Astrocyte of the spinal cord (primary cell): ENCODE results near the gene UBXN4.
A peak's percentile ranks its signal among the peaks of the same experiment; 100 is the strongest.

Source experiments
- DNase-seq: peaks from one replicate; pipeline ENCODE4 v3.0.0; 2011; ENCODE audit warnings: low read depth, low spot score
- H3K4me3 ChIP-seq: 2 replicates; pipeline ENCODE4 v1.5.1; 2011; ENCODE audit warnings: low read depth, mild to moderate bottlenecking, low read length, moderate library complexity
- in situ Hi-C: cut with HindIII; loops from 2 replicates; pipeline ENCODE4 v1.10.0; 2017; ENCODE audit warnings: low sequenced_read_pairs
- TF ChIP-seq, protein P1 (sequence below): IDR thresholded peaks from 2 replicates; pipeline ENCODE4 v1.5.1; 2012; ENCODE audit warnings: low read depth, mild to moderate bottlenecking, low read length, inconsistent platforms

The UBXN4 gene

DNA sequence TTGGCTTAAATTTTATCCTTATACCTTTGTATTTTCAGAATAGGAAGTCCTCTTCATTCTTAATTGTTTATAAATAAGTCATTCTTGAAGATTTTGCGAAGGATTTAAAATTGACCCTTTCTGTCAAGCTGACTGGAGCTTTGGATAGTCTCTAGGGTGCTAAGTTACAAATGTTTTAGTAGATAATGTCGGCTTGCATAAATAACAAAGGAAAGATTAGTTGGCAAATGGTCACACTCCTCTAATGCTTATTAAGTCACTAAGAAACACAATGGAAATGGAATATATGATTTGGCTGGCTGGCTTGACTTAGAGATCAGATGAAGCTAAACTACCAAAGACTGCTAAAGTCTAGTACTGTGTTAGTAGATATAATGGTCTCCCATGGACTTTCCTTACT lies 40.6 kb downstream of the UBXN4 start:
- DNase-seq, result no peak
- TF ChIP-seq, protein P1, sequence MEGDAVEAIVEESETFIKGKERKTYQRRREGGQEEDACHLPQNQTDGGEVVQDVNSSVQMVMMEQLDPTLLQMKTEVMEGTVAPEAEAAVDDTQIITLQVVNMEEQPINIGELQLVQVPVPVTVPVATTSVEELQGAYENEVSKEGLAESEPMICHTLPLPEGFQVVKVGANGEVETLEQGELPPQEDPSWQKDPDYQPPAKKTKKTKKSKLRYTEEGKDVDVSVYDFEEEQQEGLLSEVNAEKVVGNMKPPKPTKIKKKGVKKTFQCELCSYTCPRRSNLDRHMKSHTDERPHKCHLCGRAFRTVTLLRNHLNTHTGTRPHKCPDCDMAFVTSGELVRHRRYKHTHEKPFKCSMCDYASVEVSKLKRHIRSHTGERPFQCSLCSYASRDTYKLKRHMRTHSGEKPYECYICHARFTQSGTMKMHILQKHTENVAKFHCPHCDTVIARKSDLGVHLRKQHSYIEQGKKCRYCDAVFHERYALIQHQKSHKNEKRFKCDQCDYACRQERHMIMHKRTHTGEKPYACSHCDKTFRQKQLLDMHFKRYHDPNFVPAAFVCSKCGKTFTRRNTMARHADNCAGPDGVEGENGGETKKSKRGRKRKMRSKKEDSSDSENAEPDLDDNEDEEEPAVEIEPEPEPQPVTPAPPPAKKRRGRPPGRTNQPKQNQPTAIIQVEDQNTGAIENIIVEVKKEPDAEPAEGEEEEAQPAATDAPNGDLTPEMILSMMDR, result no peak

DNA sequence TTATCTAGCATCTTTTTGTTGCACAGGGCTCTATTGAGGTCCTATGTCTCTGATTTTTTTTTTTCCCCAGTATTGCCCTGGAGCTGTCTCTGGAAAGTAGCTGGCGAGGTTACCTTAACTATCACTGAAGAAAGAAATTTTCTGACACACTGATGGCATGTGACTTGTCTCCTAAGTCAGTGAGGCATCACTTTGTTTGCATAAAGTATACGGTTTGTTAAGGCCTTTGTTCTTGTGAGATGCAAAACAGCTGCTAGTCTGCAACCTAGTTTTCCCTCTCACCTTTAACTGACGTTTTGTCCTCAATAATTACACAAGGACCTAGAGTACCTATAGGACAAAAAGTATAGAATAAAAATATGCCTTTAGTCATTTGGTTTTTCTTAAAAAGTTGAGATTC lies 41.8 kb downstream of the UBXN4 start:
- no peak overlapping the region for H3K4me3 ChIP-seq
- in situ Hi-C loops, result no loop called here
- TF ChIP-seq, protein P1, result no peak
- DNase-seq, result no peak

More for the DNA sequence above, 40.6 kb downstream of the UBXN4 start:
- no peak overlapping the region for H3K4me3 ChIP-seq
- in situ Hi-C loops, result no loop called here

DNA sequence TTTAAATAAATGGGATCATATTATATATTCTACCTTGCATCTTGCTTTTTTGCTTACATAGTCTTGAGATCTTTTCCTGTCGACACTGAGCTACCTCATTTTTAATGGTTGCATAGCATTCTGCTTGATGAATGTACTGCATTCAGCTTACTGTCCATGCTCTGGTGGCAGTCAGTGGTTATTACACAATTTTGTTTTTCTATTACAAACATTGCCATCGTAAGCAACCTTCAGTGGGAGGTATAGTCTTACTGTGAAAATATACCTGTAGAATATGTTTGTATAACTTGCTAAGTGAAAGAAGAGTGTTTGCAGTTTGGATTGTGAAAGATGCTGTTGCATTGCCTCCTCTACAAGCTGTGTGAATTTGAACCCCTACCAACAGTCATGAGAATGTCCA lies 43.4 kb downstream of the UBXN4 start:
- H3K4me3 ChIP-seq, result no peak overlapping the region
- TF ChIP-seq, protein P1, result peak; percentile 19
- DNase-seq, result no peak
- in situ Hi-C loops, result no loop called here

DNA sequence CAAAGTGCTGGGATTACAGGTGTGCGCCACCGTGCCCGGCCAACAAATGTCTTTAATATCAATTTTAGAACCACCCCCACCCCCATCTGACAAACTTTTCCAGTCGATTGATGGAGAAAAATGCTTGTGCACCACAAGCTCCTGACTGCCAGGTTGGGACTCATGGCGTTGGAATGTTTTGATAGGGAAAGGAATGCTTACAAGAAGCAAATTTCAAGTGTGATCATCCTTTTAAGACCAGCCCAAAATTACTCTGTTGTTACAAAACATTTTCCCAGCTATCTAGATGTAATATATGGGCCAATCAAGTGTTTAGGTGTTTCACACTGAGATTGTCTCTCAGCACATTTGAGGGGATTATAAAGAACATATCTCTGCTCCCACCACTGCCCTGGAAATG lies 45.2 kb downstream of the UBXN4 start:
- no peak overlapping the region for H3K4me3 ChIP-seq
- TF ChIP-seq, protein P1, result no peak
- DNase-seq, result peak; percentile 94
- in situ Hi-C loops, result no loop called here

DNA sequence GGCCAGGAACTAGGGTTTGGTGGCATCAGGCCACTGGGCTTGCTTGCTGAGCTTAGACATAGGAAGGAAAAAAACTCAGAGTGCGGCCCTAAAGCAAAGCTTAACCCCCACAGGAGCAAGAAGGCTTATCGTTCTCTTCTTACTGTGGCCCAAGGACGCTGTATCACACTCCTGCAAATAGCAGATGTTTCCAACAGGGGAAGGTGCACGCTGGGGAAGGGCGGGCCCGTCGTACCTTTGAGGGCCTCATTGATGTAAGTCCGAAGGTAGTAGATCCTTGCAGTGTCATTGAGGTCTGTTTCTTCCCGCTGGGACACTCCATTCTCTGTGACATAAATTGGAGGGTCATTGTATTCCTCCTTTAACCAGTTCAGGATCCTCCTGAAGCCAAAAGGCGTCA lies 48.8 kb downstream of the UBXN4 start:
- in situ Hi-C loops, result no loop called here
- DNase-seq, result no peak
- TF ChIP-seq, protein P1, result no peak
- no peak overlapping the region for H3K4me3 ChIP-seq

DNA sequence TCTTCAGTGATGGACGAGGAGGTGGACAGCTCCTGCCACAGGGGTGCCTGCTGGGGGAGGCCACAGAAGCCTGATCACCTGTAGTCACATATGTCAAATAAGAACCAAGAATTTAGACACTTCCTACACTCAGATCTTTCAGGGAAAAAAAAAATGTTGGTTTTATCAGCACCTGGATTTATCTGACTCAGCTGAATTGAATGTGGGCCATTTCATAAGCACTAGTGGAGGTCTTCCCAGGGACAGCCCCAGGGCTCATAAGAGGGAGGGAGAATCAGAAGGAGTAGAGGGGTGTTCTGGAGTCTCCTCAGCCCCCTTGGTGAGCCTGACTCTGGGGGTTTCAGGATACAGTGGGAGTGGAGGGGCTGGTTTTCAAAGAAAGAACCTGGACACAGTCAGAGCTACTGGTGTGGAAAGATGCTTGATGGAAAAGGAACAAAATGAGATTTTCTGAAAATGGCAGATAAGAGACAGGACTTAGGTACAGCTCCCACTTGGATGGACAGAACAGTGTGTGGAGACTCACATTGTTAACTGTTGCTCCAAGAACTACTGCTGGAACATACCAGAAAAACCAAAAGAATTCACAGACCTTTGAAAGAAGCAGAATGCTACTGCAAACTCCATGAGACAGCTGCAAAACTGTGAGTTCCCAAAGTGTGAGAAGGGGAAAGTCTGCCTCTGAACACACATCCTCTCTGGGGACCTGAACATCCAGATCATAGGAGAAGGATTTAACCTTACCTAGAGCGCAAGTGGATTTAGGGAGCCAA lies 49.9 kb downstream of the UBXN4 start:
- in situ Hi-C loops, result no loop called here
- no peak overlapping the region for H3K4me3 ChIP-seq
- TF ChIP-seq, protein P1, result no peak
- DNase-seq, result peak; percentile 52
